Central memory CD4-positive, alpha-beta T cell (primary cell): Measurements from ENCODE around the gene UBXN7.
"Not testable (repeated sequence)": the region's sequence is repeated elsewhere in the genome, so short reads cannot be mapped to it uniquely, and the experiment has no call there.

Experiments
- DNase-seq: peaks from one replicate; pipeline ENCODE4 v3.0.0; 2022
- total RNA-seq, 3 experiments: gene quantifications; one replicate each; lab custom pipeline; 2026; lab: John Stamatoyannopoulos, UW

The UBXN7 gene, protein sequence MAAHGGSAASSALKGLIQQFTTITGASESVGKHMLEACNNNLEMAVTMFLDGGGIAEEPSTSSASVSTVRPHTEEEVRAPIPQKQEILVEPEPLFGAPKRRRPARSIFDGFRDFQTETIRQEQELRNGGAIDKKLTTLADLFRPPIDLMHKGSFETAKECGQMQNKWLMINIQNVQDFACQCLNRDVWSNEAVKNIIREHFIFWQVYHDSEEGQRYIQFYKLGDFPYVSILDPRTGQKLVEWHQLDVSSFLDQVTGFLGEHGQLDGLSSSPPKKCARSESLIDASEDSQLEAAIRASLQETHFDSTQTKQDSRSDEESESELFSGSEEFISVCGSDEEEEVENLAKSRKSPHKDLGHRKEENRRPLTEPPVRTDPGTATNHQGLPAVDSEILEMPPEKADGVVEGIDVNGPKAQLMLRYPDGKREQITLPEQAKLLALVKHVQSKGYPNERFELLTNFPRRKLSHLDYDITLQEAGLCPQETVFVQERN
- total RNA-seq, result 52.7 to 106 (median 100) reads per million in 3 experiments

DNA sequence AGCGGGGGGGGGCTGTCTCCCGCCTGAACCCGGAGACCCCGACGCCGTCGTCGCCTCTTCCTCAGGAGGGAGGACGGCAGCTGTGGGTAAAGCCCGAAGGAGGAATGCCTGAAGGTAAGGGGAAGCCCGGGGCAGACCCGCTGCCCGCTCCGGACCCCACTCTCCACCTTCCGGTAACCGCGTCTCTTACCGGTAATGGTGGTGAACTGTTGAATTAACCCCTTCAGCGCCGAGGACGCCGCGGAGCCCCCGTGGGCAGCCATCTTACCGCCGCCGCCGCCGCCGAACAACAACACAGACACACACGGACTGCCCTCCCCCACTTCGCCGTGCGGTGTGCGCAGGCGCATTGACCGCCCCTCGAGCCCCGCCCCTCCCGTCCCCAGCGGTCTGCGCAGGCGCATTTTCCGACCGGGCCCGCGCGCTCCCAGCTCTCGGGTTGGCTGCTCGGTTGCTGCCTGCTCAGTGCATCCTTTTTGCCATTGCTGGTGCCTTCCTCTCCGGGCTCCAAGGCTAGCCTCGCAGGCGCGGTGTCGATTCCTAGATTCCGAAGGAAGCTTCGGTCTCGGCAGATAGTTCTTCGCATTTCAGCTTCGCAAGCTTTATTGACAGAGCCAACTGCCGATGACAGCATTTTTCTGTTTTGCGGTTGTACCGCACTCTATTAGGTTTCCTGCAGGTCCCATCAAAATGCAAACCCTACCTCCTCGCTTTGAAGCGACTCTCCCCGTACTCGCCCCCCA is at the start of gene UBXN7:
TSS of gene UBXN7 (minus strand) at position 291 of the 743 bp plus-strand sequence. CDS start at position 263, 28 bp downstream.
- DNase-seq, result peak; percentile 95

DNA sequence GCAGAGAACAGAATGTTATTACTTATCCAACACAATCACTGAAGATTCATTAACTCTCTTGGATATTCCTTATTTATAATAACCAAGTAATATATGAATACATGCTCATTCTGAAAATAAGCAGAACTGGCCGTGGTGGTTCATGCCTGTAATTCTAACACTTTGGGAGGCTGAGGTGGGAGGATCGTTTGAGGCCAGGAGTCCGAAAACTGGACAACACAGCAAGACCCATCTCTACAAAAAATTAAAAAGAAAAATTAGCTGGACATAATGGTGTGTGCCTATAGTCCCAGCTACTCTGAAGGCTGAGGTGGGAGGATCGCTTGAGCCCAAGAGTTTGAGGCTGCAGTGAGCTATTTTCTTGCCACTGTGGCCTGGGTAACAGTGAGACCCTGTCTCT is 45.5 kb upstream of the UBXN7 start:
- no peak for DNase-seq

DNA sequence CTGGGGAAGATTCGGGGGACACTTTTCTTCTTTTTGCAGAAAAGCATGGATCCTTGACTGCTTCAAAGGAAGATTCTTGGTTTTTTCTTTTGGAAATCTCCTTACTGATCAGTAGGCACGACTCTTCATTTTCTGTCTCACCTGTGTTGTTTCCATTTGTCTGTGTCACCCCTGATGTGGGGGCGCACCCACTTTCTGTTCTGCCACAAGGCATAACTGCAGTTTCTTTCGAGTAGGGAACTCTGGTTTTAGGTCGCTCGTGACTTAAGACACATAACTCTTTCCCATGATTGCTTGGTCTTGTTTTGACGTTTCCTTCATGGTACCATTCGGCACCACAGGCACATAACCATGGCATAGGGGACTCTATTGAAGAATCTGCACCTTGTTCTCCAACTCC is 40.1 kb upstream of the UBXN7 start:
- no peak for DNase-seq

DNA sequence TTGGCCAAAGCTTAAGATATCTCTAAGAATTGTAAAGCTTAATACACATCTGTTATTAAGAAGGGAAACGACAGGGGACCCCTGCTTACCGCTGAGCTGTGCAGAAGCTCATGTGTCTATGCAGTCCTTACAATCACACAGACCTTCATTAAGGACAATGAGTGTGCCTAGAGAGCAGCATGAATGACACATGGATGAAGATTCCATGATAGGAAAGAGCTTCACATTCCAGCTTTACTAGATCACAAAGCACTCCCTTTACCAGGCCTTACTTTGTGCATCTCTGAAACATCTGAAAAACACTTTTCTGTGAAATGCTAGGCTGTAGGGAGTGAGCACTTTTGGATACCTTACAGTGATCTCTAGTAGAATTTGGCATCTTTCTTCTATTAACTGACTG is 39.3 kb upstream of the UBXN7 start:
- no peak for DNase-seq

DNA sequence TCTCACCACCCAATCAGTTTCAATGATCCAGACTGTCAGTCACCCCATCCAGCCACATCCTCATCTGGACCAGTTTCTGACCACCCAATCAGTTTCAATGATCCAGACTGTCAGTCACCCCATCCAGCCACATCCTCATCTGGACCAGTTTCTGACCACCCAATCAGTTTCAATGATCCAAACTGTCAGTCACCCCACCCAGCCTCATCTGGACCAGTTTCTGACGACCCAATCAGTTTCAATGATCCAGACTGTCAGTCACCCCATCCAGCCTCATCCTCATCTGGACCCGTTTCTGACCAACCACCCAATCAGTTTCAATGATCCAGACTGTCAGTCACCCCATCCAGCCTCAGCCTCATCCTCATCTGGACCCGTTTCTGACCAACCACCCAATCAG is 38.0 kb upstream of the UBXN7 start:
- not testable (repeated sequence) for DNase-seq

DNA sequence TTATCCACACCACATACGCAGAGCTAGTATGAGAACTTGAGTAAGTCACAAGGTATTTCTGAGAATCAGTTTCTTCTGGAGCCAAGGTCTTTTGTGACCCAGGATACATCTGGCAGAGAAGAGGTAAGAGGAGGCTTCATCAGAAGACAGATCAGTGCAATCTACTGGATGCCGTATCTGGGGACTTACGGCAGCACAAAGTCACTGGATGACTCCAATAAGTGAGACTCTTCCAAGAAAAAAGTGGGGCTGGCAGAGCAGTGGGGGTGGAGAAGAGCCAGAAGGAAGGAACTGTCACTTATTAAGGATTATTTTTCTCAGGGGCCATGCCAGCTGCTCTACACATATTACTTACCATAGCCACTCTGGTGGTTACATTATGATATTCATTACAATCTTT is 31.6 kb upstream of the UBXN7 start:
- DNase-seq, result no peak

DNA sequence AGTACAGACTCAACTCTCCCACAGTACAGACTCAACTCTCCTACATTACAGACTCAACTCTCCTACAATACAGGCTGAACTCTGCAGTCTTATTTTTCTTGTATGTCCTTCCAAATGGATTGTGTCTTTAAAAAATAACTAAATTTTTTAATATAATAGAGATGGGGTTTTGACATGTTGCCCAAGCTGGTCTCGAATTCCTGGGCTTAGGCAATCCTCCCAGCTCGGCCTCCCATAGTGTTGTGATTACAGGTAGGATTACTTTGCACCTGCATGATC is 31.2 kb upstream of the UBXN7 start:
- no peak for DNase-seq

DNA sequence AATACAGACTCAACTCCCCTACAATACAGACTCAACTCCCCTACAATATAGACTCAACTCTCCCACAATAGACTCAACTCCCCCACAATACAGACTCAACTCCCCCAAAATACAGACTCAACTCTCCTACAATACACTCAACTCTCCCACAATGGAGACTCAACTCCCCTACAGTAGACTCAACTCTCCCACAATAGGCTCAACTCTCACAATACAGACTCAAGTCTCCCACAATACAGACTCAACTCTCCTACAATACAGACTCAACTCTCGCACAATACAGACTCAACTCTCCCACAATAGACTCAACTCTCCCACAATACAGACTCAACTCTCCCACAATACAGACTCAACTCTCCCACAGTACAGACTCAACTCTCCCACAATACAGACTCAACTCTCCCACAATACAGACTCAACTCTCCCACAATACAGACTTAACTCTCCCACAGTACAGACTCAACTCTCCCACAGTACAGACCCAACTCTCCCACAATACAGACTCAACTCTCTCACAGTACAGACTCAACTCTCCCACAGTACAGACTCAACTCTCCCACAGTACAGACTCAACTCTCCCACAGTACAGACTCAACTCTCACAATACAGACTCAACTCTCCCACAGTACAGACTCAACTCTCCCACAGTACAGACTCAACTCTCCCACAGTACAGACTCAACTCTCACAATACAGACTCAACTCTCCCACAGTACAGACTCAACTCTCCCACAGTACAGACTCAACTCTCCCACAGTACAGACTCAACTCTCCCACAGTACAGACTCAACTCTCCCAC is 30.7 kb upstream of the UBXN7 start:
- DNase-seq, result not testable (repeated sequence)

DNA sequence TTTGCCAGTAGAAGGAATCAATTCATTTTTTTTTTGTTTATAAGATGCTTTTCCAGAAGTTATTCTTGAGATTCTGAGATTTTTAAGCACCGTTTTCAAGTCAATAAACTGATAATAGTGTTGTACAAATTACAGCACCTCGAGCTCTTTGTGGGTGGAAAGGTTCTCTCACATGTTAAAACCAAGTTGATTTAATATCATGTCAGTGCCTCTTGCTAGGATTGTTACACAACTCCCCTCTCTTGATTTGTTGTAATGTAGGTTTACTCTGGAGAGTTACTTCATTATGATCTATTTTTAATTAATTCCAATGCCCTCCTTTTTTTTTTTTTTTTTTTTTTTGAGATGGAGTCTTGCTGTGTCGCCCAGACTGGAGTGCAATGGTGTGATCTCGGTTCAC is 25.8 kb upstream of the UBXN7 start:
- DNase-seq, result no peak

DNA sequence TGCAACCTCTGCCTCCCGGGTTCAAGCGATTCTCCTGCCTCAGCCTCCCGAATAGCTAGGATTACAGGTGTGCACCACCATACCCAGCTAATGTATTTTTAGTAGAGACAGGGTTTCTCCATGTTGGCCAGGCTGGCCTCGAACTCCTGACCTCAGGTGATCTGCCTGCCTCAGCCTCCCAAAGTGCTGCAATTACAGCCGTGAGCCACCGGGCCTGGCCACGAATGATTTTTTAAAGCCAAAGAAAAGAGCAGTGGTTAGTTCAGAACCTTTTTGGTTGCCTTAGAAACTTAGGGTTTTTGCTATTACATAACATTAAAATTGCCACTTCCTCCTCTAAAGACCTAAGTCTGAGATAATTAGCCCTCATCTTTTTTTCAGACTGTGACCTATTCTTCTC is 25.2 kb upstream of the UBXN7 start:
- DNase-seq, result peak; percentile 36

DNA sequence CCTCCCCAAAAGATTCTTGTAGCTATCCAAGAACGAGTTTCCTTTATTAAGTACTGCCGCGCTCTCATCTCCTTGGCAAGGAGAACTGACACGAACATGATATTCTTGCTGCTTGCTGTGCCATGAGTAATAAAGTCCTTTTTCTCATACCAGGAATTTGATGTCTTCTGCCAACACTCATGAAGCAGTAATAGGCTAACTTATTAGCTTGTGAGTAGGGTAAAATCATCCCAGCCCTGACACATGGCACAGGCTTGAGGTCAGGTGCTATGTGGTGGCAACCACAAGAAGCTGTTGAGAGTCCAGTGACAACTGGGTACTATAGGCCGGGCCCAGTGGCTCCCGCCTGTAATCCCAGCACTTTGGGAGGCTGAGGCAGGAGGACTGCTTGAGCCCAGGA is 22.7 kb upstream of the UBXN7 start:
- DNase-seq, result no peak

DNA sequence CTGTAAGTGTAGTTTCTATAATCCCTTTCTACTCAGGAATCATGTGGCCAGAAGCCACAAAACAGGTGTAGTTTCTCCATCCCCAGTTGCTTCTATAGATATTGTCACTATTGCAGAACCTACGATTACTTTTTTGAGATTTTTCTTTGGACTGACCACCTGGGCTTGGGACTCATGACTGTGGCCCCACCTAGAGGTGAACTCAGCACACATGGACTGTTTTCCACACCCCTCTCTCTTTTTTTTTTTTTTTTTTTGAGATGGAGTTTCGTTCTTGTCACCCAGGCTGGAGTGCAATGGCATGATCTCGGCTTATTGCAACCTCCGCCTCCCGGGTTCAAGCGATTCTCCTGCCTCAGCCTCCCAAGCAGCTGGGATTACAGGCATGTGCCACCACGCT is 13.2 kb upstream of the UBXN7 start:
- not testable (repeated sequence) for DNase-seq

DNA sequence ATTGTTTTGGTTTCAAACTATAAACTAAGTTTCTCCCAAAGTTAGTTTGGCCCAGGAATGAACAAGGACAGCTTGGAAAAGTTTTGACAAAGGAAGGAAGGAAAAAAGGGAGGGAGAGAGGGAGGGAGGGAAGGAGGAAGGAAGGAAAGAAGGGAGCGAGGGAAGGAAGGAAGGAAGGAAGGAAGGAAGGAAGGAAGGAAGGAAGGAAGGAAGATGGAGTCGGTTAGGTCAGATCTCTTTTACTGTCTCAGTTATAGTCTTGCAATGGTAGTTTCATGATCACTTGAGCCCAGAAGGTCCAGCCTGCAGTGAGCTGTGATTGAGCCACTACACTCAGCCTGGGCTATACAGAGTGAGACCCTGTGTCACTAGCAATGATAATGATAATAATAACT is 12.3 kb upstream of the UBXN7 start:
- DNase-seq, result no peak

DNA sequence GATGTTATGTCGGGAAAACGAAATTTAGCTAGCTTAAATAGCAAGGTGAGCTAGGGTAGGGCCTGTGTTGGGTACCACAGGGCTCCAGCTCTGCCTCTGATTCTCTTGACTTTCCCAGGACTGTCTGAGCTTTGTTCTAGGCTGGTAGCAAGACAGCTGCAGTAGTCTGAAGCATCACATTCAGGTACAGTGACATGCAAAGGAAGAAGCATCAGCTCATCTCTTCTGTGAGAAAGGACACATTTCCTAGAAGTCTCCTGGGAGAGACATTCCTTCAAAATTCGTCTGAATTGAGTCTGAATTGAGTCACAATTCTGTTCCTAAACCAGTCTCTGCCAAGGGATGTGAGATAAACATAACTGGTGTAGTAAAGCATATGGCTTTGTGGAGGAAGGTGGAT is 8.5 kb upstream of the UBXN7 start:
- no peak for DNase-seq

DNA sequence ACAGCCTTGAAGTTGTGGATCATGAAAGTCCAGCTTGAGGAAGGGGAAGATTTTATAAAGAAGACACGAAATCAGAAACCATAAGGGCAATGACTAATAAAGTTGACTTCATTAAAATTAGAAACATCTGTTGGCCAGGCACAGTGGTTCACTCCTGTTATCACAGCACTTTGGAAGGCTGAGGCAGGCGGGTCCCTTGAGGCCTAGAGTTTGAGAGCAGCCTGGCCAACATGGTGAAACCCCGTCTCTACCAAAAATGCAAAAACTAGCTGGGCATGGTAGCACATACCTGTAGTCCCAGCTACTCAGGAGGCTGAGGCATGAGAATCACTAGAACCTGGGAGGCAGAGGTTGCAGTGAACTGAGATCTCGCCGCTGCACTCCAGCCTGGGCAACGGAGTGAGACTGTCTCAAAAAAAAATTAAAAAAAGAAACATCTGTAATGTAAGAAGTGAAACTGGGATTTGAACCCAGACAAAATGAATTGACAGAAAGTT is 7.9 kb upstream of the UBXN7 start:
- no peak for DNase-seq

DNA sequence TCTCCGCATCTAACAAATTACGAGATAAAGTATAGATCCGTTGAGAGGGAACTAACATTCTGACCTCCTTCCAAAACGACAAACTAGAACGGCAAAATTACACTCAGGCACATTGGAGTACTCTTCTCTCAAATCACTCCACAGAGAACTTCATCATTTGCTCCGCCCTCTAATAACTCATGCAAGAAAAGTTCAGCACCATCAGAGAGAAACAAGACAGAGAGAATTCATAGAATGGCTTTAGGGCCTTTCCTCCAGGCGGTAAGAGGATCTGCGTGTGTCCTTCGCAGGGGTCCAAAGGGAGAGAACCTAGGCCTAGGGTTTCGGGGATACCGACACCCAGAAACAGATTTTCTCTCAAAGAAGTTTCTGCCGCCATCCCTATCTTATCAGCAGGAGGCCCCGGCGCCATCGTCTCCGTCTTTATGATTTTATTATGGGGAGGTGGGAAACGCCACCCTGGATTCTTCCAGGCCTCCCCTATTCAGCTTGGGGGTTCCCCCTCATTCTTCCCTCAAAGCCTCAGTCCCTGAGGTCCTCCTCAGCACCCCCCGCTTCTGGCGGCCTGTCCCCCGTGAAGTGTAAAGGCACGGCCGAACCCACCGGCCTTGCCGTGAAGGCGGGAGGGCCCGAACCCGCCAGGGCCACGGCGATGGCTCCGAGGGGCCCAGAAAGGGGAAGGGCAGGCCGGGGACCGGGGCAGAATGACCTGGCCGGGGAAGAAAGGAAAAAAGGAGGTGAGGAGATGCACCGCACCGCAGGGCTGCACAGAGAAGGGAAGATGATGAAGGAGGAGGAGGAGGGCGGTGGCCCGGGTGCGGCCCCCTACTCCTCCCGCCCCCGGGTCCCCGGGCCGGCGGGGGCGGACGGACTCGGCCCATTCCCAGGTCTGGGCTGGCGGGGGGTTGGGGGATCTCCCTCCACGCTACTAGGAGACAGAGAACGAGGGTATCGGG is 768 bp downstream of the UBXN7 start:
- peak; percentile 21 for DNase-seq

DNA sequence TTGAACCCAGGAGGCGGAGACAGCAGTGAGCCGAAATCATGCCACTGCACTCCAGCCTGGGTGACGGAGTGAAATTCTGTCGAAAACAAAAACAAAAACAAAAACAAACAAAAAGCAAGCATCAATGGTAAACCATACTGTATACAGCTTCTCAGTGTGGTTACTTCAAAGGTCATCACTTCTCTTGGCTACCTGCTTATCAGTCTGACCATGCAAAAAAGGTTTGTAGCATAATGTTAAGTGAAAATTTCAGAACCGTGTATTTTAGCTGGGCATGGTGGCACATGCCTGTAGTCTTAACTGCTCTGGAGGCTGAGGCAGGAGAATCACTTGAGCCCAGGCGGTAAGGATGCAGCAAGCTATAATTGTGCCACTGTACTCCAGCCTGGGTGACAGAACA is 4.2 kb downstream of the UBXN7 start:
- no peak for DNase-seq

DNA sequence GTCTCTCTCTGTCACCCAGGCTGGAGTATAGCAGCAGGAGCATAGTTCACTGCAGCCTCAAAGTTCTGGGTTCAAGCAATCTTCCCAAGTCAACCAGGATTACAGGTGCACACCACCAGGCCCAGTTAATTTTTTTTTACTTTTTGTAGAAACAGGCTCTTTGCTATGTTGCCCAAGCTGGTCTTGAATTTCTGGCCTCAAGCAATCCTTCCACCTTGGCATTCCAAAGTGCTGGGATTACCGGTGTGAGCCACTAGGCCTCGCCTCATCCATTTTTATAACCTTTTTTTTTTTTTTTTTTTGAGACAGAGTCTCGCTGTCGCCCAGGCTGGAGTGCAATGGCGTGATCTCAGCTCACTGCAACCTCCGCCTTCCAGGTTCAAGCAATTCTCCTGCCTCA is 7.8 kb downstream of the UBXN7 start:
- not testable (repeated sequence) for DNase-seq

DNA sequence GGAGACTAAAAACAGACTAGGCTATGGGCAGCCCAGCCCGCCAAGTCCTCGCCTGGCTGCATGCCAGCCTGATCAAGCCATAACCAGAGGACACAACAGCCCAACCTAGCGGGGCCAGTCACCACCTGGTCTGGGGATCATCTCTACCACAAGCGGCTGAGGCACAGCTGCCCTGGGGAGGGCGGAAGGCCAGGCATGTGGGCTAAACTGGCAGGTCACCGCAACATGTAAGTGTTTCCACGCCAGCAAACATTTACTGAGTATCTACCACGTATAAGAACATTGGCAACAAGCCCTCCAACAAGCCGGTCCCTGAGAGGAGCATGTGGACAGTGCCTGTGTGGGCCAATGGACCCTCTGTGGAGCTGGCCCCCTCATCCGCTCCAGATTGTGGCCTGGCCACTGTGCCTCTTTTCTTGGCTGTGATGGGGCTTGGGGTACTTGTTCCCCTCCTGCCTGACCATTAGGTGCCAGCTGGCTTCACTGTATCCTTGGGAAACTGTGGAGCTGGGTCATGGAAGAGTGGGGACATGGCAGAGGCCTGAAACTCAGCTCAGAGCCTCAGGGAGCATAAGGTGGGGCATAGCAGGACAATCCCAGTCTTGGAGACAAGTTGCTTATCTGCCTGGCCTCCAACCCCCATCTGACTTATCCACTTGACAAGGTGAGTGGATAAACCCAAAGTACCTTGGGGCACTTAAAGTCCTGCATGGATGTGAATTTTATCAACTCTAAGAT is 9.0 kb downstream of the UBXN7 start:
- no peak for DNase-seq

DNA sequence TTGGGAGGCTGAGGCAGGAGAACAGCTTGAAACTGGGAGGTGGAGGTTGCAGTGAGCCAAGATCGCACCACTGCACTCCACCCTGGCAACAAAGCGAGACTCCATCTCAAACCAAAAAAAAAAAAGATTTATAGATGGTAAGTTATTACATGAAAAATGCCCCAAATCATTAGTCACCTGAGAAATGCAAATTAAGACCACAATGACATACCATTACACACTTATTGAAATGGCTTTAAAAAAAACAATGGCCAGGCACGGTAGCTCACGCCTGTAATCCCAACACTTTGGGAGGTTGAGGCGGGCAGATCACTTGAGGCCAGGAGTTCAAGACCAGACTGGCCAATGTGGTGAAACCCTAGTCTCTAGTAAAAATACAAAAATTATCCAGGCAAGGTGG is 10.6 kb downstream of the UBXN7 start:
- DNase-seq, result not testable (repeated sequence)

DNA sequence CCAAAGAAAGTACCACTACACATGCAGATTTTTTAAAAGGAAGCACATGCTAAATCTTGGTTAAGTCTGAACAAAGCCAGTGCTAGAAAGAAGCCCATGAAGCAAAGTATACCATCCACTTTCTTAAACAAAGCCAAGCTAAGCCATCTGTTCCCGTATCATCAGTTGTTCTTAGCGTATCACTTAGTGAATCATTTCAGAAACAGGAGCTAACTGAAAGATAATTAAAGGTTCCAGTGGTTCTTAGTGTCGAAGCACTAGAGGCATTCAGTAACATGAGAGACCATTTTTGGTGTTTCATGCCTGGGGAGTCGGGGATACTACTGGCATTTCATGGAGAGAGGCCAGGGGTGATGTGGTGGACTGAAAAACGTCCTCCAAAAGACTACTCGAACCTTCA is 12.8 kb downstream of the UBXN7 start:
- DNase-seq, result no peak
